GM23248 (cell line): Measurements from ENCODE around the gene CLRN1. TPM values are rescaled to one million over a fixed set of nuclear protein-coding genes. Genes with fewer than 3 reads are reported as not detected.

ENCODE experiments used
- DNase-seq: peaks from one replicate; pipeline ENCODE4 v3.0.0-alpha.2; 2015
- H2AFZ ChIP-seq: fragments of 200-600 bp; sonication (generic); 2 replicates; pipeline ENCODE4 v1.6.1; 2016; ENCODE audit warnings: antibody characterized with exemption
- H3F3A ChIP-seq: fragments of 200-600 bp; sonication (generic); 2 replicates; pipeline ENCODE4 v1.6.1; 2016; ENCODE audit warnings: mild to moderate bottlenecking, antibody characterized with exemption, mixed run types; ENCODE audit not compliant: insufficient read depth
- H3K27ac ChIP-seq: fragments of 200-600 bp; sonication (generic); 2 replicates; pipeline ENCODE4 v1.5.1; 2016; ENCODE audit warnings: mild to moderate bottlenecking
- H3K27me3 ChIP-seq: fragments of 200-600 bp; sonication (generic); replicated peaks from 2 replicates; pipeline ENCODE4 v1.6.1; 2016; ENCODE audit warnings: mild to moderate bottlenecking; ENCODE audit not compliant: insufficient read depth
- H3K36me3 ChIP-seq: fragments of 200-600 bp; sonication (generic); 2 replicates; pipeline ENCODE4 v1.6.1; 2016; ENCODE audit warnings: low read depth, mild to moderate bottlenecking
- H3K4me1 ChIP-seq: fragments of 200-600 bp; sonication (generic); 2 replicates; pipeline ENCODE4 v1.6.1; 2016; ENCODE audit warnings: mild to moderate bottlenecking; ENCODE audit not compliant: insufficient read depth
- H3K4me2 ChIP-seq: fragments of 200-600 bp; sonication (generic); one replicate; pipeline ENCODE4 v1.6.1; 2016; ENCODE audit warnings: mild to moderate bottlenecking; ENCODE audit not compliant: unreplicated experiment
- H3K4me3 ChIP-seq: fragments of 200-600 bp; sonication (generic); 2 replicates; pipeline ENCODE4 v1.5.1; 2016; ENCODE audit warnings: mild to moderate bottlenecking
- H3K79me2 ChIP-seq: fragments of 200-600 bp; sonication (generic); 2 replicates; pipeline ENCODE4 v1.6.1; 2016; ENCODE audit warnings: mild to moderate bottlenecking; ENCODE audit not compliant: insufficient read depth
- H3K9ac ChIP-seq: fragments of 200-600 bp; sonication (generic); 2 replicates; pipeline ENCODE4 v1.6.1; 2016; ENCODE audit warnings: mild to moderate bottlenecking
- H3K9me2 ChIP-seq: fragments of 200-600 bp; sonication (generic); 2 replicates; pipeline ENCODE4 v1.6.1; 2016; ENCODE audit warnings: mixed run types, mild to moderate bottlenecking, moderate library complexity; ENCODE audit not compliant: insufficient read depth
- H3K9me3 ChIP-seq: fragments of 200-600 bp; sonication (generic); one replicate; pipeline ENCODE4 v1.6.1; 2017; ENCODE audit warnings: low read depth
- H4K20me1 ChIP-seq: fragments of 200-600 bp; sonication (generic); 2 replicates; pipeline ENCODE4 v1.6.0; 2016; ENCODE audit not compliant: insufficient read depth
- EZH2 ChIP-seq: fragments of 200-600 bp; sonication (generic); IDR thresholded peaks from 2 replicates; pipeline ENCODE4 v1.6.1; 2018; ENCODE audit warnings: antibody characterized with exemption, mild to moderate bottlenecking; ENCODE audit not compliant: insufficient read depth, poor library complexity, severe bottlenecking
- EZH2phosphoT487 ChIP-seq: fragments of 200-600 bp; sonication (generic); IDR thresholded peaks from 2 replicates; pipeline ENCODE4 v1.6.1; 2018; ENCODE audit warnings: antibody characterized with exemption, moderate library complexity, mild to moderate bottlenecking, low read depth; ENCODE audit not compliant: insufficient read depth
- WGBS, 2 experiments: methylation state at CpG; one replicate each; pipeline ENCODE4 v1.1.6; 2015 to 2017; ENCODE audit warnings: low lambda C conversion rate in 2 of 2, low coverage in 1 of 2; ENCODE audit errors: missing lambda C conversion rate in 2 of 2; 5-methylcytosine and 5-hydroxymethylcytosine counted together
- in situ Hi-C: fragments of 300-500 bp; cut with MboI; formaldehyde crosslinking; loops from 2 replicates; pipeline ENCODE4 v1.15.0; 2020
- polyA plus RNA-seq: library from polyadenylated mRNA; unstranded; fragments of >200 nt; fragmentation: Nextera tagmentation; extraction: Ambion mirVana; gene quantifications from 2 replicates; pipeline ENCODE4 v1.2.1, GENCODE V29; 2016
- total RNA-seq: library from RNA; depleted of rRNA; stranded (reverse); fragments of >200 nt; shearing (Covaris generic); gene quantifications from 2 replicates; pipeline ENCODE4 v1.2.3, GENCODE V29; 2014

The CLRN1 gene
- total and polyA plus RNA-seq, 2 experiments from 2014 or later = not detected

- in situ Hi-C loops = no loop called here
- no peak for TF ChIP-seq EZH2phosphoT487
- no peak for TF ChIP-seq EZH2
- H3K27me3 ChIP-seq = no peaks in the 10 kb centered on the region
- no peaks in the 10 kb centered on the region for H3K79me2 ChIP-seq
- H2AFZ ChIP-seq = no peak overlapping the region
- no peak overlapping the region for H3K27ac ChIP-seq
- 6 to 26% methylated on average over 2 of the region's 2 CpGs for WGBS, 2 experiments
- H3F3A ChIP-seq = no peaks in the 10 kb centered on the region
- no peaks in the 10 kb centered on the region for H3K36me3 ChIP-seq
- peaks cover 5% of the 10 kb centered on the region; the same call in 1 of the 2 replicates for H3K4me1 ChIP-seq
- H4K20me1 ChIP-seq = no peaks in the 10 kb centered on the region
- no peaks in the 10 kb centered on the region for H3K9me2 ChIP-seq
- H3K9ac ChIP-seq = no peak overlapping the region
- DNase-seq = peak; percentile 79
- no peak overlapping the region for H3K4me2 ChIP-seq
- H3K9me3 ChIP-seq = no peaks in the 10 kb centered on the region
- H3K4me3 ChIP-seq = no peak overlapping the region
Observed at GRCh38 chr3:151008699-151009098, 36.2 kb upstream of the CLRN1 start.

DNA sequence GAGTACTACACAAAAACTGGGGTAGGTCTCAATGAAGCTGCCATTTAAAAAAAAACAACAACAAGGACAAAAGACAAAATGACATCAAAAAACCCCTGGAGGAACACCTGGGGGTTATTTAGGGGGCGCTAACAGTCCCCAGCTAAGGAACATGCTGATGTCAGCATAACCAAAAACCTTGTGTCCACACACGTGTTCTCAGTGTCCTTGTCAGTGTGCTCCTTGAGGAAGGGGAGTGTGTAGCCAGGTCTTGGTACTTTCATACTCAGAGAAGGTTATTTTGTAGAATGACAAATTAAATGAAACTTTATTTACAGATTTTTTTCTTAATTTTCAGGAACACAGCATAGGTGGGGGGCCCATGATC is 31.2 kb upstream of the CLRN1 start:
- Histone ChIP-seq H3K9me2 (no peaks in the 10 kb centered on the region), H3K9ac (no peak overlapping the region), H3K36me3 (no peaks in the 10 kb centered on the region), H3K4me1 (0 out of 2 replicates have a peak, but pooled peaks cover 4% of the 10 kb centered on the region), H3K4me3 (no peak overlapping the region), H3K4me2 (no peak overlapping the region), H3K9me3 (no peaks in the 10 kb centered on the region), H3K27ac (no peak overlapping the region), H3K79me2 (no peaks in the 10 kb centered on the region), H4K20me1 (no peaks in the 10 kb centered on the region), H3K27me3 (no peaks in the 10 kb centered on the region; the same call in 1 of the 2 replicates), H2AFZ (no peak overlapping the region), H3F3A (no peaks in the 10 kb centered on the region)
- in situ Hi-C loops = no loop called here
- TF ChIP-seq EZH2phosphoT487 (no peak), EZH2 (no peak)
- 61 to 67% methylated on average over 2 of the region's 2 CpGs for WGBS, 2 experiments
- DNase-seq = no peak

- in situ Hi-C loops = no loop called here
- H3K9me2 ChIP-seq = no peaks in the 10 kb centered on the region
- DNase-seq = peak; percentile 66
- no peaks in the 10 kb centered on the region for H3K36me3 ChIP-seq
- no peaks in the 10 kb centered on the region for H3K9me3 ChIP-seq
- H3K4me1 ChIP-seq = 0 out of 2 replicates have a peak, but pooled peaks cover 4% of the 10 kb centered on the region
- no peak overlapping the region for H2AFZ ChIP-seq
- no peak overlapping the region for H3K9ac ChIP-seq
- no peaks in the 10 kb centered on the region for H4K20me1 ChIP-seq
- 41 to 51% methylated on average over 6 of the region's 6 CpGs for WGBS, 2 experiments
- H3K79me2 ChIP-seq = no peaks in the 10 kb centered on the region
- no peak overlapping the region for H3K4me3 ChIP-seq
- no peaks in the 10 kb centered on the region; the same call in 1 of the 2 replicates for H3K27me3 ChIP-seq
- TF ChIP-seq EZH2phosphoT487 = no peak
- no peak for TF ChIP-seq EZH2
- H3K27ac ChIP-seq = no peak overlapping the region
- no peaks in the 10 kb centered on the region for H3F3A ChIP-seq
- H3K4me2 ChIP-seq = no peak overlapping the region
Observed at GRCh38 chr3:151003029-151003767, 30.7 kb upstream of the CLRN1 start.

GRCh38 chr3:151002003-151002981 is 29.8 kb upstream of the CLRN1 start:
- no peaks in the 10 kb centered on the region for H3K9me2 ChIP-seq
- H3F3A ChIP-seq = no peaks in the 10 kb centered on the region
- no peaks in the 10 kb centered on the region; the same call in 1 of the 2 replicates for H3K27me3 ChIP-seq
- no peak overlapping the region for H3K27ac ChIP-seq
- 76% methylated on average over 5 of the region's 5 CpGs for WGBS, 2 experiments
- no peaks in the 10 kb centered on the region for H3K9me3 ChIP-seq
- in situ Hi-C loops = no loop called here
- no peak for DNase-seq
- TF ChIP-seq EZH2 (no peak), EZH2phosphoT487 (no peak)
- H3K9ac ChIP-seq = no peak overlapping the region
- 0 out of 2 replicates have a peak, but pooled peaks cover 4% of the 10 kb centered on the region for H3K4me1 ChIP-seq
- H3K79me2 ChIP-seq = no peaks in the 10 kb centered on the region
- no peaks in the 10 kb centered on the region for H4K20me1 ChIP-seq
- H3K4me3 ChIP-seq = no peak overlapping the region
- no peak overlapping the region for H2AFZ ChIP-seq
- H3K36me3 ChIP-seq = no peaks in the 10 kb centered on the region
- no peak overlapping the region for H3K4me2 ChIP-seq
